Measurements from ENCODE around the gene MYOZ3. TPM values are rescaled to one million over a fixed set of nuclear protein-coding genes. Genes with fewer than 3 reads are reported as not detected.
A peak's percentile ranks its signal among the peaks of the same experiment; 100 is the strongest.

MYOZ3 gene
- total RNA-seq, 1 donor from 2014 or later = 4.7 TPM

DNA sequence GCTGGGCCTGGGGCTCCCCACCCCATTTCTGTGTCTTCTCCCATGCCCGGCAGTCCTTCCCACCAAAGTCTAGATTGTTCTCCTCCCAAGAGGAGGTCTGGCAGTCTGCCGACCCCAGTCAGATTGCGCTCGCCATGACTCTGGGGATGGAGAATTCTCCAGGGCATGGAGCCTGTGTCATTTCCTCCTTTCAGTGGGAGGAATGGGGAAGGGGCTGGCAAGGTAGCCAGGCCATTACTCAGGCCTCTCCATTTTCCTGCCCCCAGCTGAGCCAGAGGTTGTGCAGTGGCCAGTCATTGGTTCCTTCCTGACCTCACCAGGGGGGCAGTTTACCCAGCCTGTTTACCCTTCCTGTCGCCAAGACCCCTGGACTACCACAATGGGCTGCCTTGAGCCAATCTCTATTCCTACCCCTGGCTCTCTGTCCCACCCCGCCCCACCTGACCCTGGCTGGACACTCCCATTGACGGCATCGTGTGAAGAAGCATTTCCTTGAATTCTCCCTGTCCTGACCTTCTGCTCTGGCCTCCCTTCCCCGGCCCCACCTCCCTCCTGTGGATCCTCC, 20.0 kb upstream of the MYOZ3 start:
- Histone ChIP-seq H3K4me1 (ENCODE audit: control insufficient read depth in 3 of 3, insufficient read depth in 3 of 3, low read length in 3 of 3) (peaks cover 88 to 99% (median 96%) of the 10 kb centered on the region in 3 donors), H3K4me3 (ENCODE audit: low read length in 3 of 3) (peak overlapping the region; percentile 42 to 72 (median 60)), H3K9me3 (ENCODE audit: control insufficient read depth in 3 of 3, low read length in 3 of 3) (no peaks in the 10 kb centered on the region), H3K9ac (ENCODE audit: low read depth in 1 of 3, low read length in 3 of 3) (peak overlapping the region; percentile 63 to 88 (median 69)), H3K27ac (ENCODE audit: low read depth, low read length) (peak overlapping the region; percentile 92), H3K36me3 (ENCODE audit: control insufficient read depth in 3 of 3, insufficient read depth in 3 of 3, low read length in 3 of 3) (peaks cover 0 to 3% (median 0%) of the 10 kb centered on the region in 3 donors), H3K27me3 (ENCODE audit: control insufficient read depth in 3 of 3, insufficient read depth in 3 of 3, low read length in 3 of 3) (no peaks in the 10 kb centered on the region)

DNA sequence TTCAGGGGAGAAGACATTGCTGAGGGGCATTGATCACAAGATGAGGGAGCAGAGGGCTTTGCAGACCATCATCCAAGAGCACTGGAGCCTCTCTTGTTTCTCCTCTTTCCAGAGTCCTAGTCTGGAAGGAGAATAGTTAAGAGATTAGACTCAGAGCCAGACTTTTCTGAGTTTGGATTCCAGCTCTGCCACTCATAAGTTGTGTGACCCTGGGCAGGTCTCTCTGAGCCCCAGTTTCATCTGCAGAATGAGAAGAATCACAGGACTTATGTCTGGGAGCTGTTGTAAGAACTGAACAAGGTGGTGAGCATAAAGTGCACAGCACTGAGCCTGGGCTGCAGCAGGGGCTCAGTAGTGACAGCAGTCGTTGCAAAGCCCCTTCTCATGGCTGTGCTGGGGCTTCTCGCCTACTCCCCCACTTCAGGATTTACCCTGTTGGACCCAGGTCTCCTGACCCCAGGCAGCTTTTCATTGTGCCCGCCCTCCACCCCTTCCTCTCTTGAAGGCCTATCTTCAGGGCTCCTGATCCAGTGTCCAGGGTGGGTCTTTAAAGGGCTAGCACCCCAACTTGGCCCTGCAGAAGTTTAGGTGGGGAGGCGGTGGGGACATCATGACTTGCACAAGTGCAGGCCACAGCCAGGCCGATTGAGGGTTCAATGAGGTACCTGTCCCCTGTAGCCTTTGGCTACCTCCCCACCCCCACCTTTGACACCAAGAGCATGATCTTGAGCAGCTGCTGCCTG, 19.1 kb upstream of the MYOZ3 start:
- Histone ChIP-seq H3K27ac (ENCODE audit: low read depth, low read length) (peak overlapping the region; percentile 92), H3K4me1 (ENCODE audit: control insufficient read depth in 3 of 3, insufficient read depth in 3 of 3, low read length in 3 of 3) (peaks cover 80 to 93% (median 91%) of the 10 kb centered on the region in 3 donors), H3K36me3 (ENCODE audit: control insufficient read depth in 3 of 3, insufficient read depth in 3 of 3, low read length in 3 of 3) (peaks cover 0 to under 1% (median 0%) of the 10 kb centered on the region in 3 donors), H3K4me3 (ENCODE audit: low read length in 3 of 3) (peak overlapping the region; percentile 17 to 70 (median 39)), H3K27me3 (ENCODE audit: control insufficient read depth in 3 of 3, insufficient read depth in 3 of 3, low read length in 3 of 3) (no peaks in the 10 kb centered on the region), H3K9me3 (ENCODE audit: control insufficient read depth in 3 of 3, low read length in 3 of 3) (no peaks in the 10 kb centered on the region), H3K9ac (ENCODE audit: low read depth in 1 of 3, low read length in 3 of 3) (peak overlapping the region; percentile 63 to 88 (median 69))

DNA sequence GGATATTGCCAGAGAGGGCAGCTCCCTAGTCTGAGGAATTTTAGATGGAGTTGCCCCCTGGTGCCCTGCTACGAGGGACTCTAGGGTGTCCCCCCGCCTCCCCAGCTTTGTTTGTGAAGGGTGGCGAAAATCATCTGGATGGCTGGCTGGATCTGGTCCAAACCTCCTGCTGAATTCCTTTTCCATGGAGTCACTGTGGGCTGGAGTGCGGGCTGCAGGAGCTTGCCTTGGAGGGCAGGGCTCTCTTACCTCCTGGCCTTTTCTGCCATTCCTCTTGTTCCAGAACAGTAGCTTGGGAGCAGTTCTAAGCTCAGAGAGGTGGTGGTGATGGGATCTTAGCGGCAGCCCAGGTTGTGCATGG, 18.5 kb upstream of the MYOZ3 start:
- Histone ChIP-seq H3K27ac (ENCODE audit: low read depth, low read length) (peak overlapping the region; percentile 92), H3K27me3 (ENCODE audit: control insufficient read depth in 3 of 3, insufficient read depth in 3 of 3, low read length in 3 of 3) (no peaks in the 10 kb centered on the region), H3K4me3 (ENCODE audit: low read length in 3 of 3) (peak overlapping the region; percentile 16 to 70 (median 25)), H3K4me1 (ENCODE audit: control insufficient read depth in 3 of 3, insufficient read depth in 3 of 3, low read length in 3 of 3) (peaks cover 82 to 92% (median 91%) of the 10 kb centered on the region in 3 donors), H3K9ac (ENCODE audit: low read depth in 1 of 3, low read length in 3 of 3) (peak overlapping the region; percentile 63 to 88 (median 69)), H3K9me3 (ENCODE audit: control insufficient read depth in 3 of 3, low read length in 3 of 3) (no peaks in the 10 kb centered on the region), H3K36me3 (ENCODE audit: control insufficient read depth in 3 of 3, insufficient read depth in 3 of 3, low read length in 3 of 3) (no peaks in the 10 kb centered on the region)

DNA sequence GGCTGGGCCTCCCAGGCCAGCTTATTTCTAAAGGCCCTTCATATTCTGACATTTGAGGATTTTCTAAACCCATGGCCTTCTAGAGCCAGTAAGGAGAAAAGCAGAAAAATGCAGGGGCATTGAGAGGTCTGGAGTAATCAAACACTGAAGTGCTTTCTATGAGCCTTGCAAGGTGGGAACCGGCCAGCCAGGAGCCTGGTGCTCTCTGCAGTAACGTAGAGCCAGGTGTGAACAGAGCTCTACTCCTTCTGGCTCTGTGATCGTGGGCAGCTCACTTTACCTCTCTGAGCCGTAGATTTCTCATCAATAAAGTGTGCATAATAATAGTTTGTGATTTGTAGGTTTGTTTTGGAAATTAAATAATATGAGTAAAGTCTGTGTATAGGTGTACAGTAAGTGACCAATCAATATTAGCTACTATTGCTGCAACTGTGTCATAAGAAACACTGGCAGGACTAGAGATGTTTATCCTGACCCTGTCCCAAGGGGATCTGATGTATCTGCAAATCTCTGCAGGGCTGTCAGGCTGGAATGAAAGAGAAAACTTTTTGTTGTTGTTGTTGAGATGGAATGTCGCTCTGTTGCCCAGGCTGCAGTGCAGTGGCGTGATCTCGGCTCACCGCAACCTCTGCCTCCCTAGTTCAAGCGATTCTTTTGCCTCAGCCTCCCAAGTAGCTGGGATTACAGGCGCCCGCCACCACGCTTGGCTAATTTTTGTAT, 17.9 kb upstream of the MYOZ3 start:
- H3K27ac ChIP-seq (ENCODE audit: low read depth, low read length) = peak overlapping the region; percentile 92
- no peaks in the 10 kb centered on the region for H3K27me3 ChIP-seq (ENCODE audit: control insufficient read depth in 3 of 3, insufficient read depth in 3 of 3, low read length in 3 of 3)
- peak overlapping the region; percentile 63 to 88 (median 69) for H3K9ac ChIP-seq (ENCODE audit: low read depth in 1 of 3, low read length in 3 of 3)
- H3K4me3 ChIP-seq (ENCODE audit: low read length in 3 of 3) = peak overlapping the region; percentile 16 to 70 (median 25)
- no peaks in the 10 kb centered on the region for H3K9me3 ChIP-seq (ENCODE audit: control insufficient read depth in 3 of 3, low read length in 3 of 3)
- peaks cover 0 to under 1% (median under 1%) of the 10 kb centered on the region in 3 donors for H3K36me3 ChIP-seq (ENCODE audit: control insufficient read depth in 3 of 3, insufficient read depth in 3 of 3, low read length in 3 of 3)
- H3K4me1 ChIP-seq (ENCODE audit: control insufficient read depth in 3 of 3, insufficient read depth in 3 of 3, low read length in 3 of 3) = peaks cover 83 to 93% (median 92%) of the 10 kb centered on the region in 3 donors

DNA sequence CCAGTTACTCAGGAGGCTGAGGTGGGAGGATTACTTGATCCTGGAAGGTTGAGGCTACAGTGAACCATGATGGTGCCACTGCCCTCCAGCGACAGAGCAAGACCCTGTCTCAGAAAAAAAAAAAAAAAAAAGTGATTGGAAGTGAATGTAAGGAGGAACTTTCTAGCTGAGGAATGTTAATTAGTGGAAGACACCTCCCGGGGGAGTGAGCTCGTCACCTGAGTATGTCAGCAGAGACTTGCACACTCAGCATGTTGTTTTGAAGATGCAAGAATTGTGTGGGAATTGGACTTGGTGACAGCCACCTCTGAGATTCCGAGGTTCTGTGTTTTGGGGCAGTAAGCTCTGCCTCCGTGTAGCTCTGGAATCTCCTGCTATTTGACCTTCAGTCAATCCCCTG, 17.0 kb upstream of the MYOZ3 start:
- H3K9ac ChIP-seq (ENCODE audit: low read depth in 1 of 3, low read length in 3 of 3) = peak overlapping the region; percentile 15 to 79 (median 74)
- no peak overlapping the region for H3K4me3 ChIP-seq (ENCODE audit: low read length in 3 of 3)
- no peaks in the 10 kb centered on the region for H3K27me3 ChIP-seq (ENCODE audit: control insufficient read depth in 3 of 3, insufficient read depth in 3 of 3, low read length in 3 of 3)
- no peaks in the 10 kb centered on the region for H3K9me3 ChIP-seq (ENCODE audit: control insufficient read depth in 3 of 3, low read length in 3 of 3)
- peaks cover 8 to 10% (median 10%) of the 10 kb centered on the region in 3 donors for H3K36me3 ChIP-seq (ENCODE audit: control insufficient read depth in 3 of 3, insufficient read depth in 3 of 3, low read length in 3 of 3)
- peak overlapping the region; percentile 92 for H3K27ac ChIP-seq (ENCODE audit: low read depth, low read length)
- peaks cover 83 to 93% (median 92%) of the 10 kb centered on the region in 3 donors for H3K4me1 ChIP-seq (ENCODE audit: control insufficient read depth in 3 of 3, insufficient read depth in 3 of 3, low read length in 3 of 3)

DNA sequence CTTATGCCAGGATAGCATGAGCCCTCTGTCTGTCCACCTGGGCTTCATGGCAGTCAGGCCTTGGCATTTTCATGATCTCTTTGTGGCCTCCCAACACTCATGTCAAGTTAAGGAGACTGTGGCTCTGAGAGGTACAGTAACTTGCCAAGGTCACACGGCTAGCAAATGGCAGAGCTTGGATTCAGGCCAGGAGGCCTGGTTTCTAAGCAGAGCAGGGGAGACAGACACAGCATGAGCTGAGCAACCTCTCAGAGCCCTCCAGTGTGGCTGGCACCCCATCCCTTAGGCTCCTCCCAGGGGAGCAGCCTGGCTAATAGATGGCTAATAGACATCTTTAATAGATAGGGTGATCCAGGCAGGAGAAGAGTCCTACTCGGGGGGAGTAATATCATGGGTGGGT, 16.5 kb upstream of the MYOZ3 start:
- Histone ChIP-seq H3K4me1 (ENCODE audit: control insufficient read depth in 3 of 3, insufficient read depth in 3 of 3, low read length in 3 of 3) (peaks cover 83 to 93% (median 92%) of the 10 kb centered on the region in 3 donors), H3K4me3 (ENCODE audit: low read length in 3 of 3) (peak overlapping the region in 1 of 3 donors; percentile 29), H3K27ac (ENCODE audit: low read depth, low read length) (peak overlapping the region; percentile 92)

DNA sequence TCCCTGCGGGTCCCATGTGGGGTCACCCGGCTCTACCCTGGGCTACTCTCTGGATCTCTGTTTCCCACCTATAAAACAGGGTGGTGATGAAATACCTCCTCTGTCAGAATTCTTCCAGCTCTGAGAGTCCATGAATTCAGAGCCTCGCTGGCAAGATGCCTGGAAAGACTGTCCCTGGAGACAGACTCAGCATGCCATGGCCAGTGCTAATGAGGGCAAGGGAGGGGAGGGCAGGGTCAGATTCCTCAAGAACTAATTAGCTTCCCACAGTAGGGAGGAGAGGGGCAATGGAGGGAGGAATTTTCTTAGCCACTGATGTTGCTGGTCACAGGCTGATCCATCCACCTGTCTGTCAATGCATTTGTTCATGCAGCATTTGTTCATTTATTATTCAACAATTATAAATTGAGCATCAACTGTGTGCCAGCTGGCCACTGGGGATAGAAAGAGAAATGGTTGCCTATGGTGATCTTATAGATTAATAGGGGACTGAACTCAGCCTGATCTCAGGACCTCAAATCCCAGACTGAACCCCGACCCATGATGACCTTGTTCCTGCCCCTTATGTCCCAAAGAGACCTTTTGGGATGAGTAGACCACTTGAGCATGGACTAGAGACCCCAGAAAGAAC, 15.9 kb upstream of the MYOZ3 start:
- peak overlapping the region in 2 of 3 donors; percentile 6 to 34 for H3K4me3 ChIP-seq (ENCODE audit: low read length in 3 of 3)
- H3K9ac ChIP-seq (ENCODE audit: low read depth in 1 of 3, low read length in 3 of 3) = peak overlapping the region; percentile 15 to 79 (median 74)
- peaks cover 17 to 21% (median 20%) of the 10 kb centered on the region in 3 donors for H3K36me3 ChIP-seq (ENCODE audit: control insufficient read depth in 3 of 3, insufficient read depth in 3 of 3, low read length in 3 of 3)
- no peaks in the 10 kb centered on the region for H3K9me3 ChIP-seq (ENCODE audit: control insufficient read depth in 3 of 3, low read length in 3 of 3)
- peak overlapping the region; percentile 92 for H3K27ac ChIP-seq (ENCODE audit: low read depth, low read length)
- no peaks in the 10 kb centered on the region for H3K27me3 ChIP-seq (ENCODE audit: control insufficient read depth in 3 of 3, insufficient read depth in 3 of 3, low read length in 3 of 3)
- peaks cover 83 to 93% (median 92%) of the 10 kb centered on the region in 3 donors for H3K4me1 ChIP-seq (ENCODE audit: control insufficient read depth in 3 of 3, insufficient read depth in 3 of 3, low read length in 3 of 3)

More for the DNA sequence above, 16.5 kb upstream of the MYOZ3 start:
- H3K27me3 ChIP-seq (ENCODE audit: control insufficient read depth in 3 of 3, insufficient read depth in 3 of 3, low read length in 3 of 3) = no peaks in the 10 kb centered on the region
- H3K9ac ChIP-seq (ENCODE audit: low read depth in 1 of 3, low read length in 3 of 3) = peak overlapping the region; percentile 15 to 79 (median 74)
- no peaks in the 10 kb centered on the region for H3K9me3 ChIP-seq (ENCODE audit: control insufficient read depth in 3 of 3, low read length in 3 of 3)
- peaks cover 12 to 14% (median 13%) of the 10 kb centered on the region in 3 donors for H3K36me3 ChIP-seq (ENCODE audit: control insufficient read depth in 3 of 3, insufficient read depth in 3 of 3, low read length in 3 of 3)

DNA sequence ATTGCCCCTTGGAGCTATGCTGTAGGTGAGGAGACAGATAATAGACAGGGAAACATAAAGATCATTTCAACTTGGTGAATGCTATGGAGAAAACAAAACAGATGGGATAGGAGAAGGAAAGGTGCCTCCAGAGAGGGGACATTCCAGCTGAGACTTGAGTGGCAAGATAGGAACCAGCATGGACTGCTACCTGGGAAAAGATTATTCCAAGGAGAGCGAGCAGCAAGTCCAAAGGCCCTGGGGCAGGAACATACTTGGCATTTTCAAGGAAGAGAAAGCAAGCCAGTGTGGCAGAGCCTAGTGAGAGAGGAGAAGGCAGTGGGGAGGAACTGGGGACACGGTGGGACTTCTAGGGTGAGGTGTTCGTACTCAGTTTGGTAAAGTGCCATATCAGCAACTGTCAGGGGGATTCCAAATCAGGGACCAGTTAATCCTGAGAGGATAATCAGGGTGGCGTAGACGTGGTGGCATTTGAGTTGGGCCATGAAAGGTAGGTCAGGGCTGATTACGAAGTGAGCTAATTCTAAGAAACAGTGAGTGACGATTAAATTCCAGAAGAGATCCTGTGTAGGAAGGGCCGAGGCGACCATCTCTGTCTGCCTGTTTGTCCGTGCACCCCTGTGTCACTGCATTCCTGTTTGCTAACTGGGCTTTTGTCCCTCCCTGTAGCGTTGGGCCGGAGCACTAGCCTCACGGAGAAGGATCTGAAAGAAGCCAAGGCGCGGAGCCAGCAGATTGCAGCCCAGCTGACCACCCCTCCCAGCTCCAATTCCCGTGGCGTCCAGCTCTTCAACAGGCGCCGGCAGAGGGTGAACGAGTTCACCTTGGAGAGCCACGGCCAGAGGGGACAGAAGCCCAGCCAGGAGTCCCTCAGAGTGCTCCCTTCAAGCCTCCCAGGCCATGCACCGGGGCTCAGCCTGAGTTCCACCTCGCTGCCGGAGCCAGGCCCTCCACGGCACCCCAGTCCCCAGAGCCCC, 13.5 kb upstream of the MYOZ3 start:
- peaks cover 26 to 29% (median 28%) of the 10 kb centered on the region in 3 donors for H3K36me3 ChIP-seq (ENCODE audit: control insufficient read depth in 3 of 3, insufficient read depth in 3 of 3, low read length in 3 of 3)
- H3K4me1 ChIP-seq (ENCODE audit: control insufficient read depth in 3 of 3, insufficient read depth in 3 of 3, low read length in 3 of 3) = peaks cover 83 to 93% (median 92%) of the 10 kb centered on the region in 3 donors
- peak overlapping the region; percentile 85 for H3K27ac ChIP-seq (ENCODE audit: low read depth, low read length)
- H3K9ac ChIP-seq (ENCODE audit: low read depth in 1 of 3, low read length in 3 of 3) = peak overlapping the region; percentile 51 to 82 (median 73)
- H3K9me3 ChIP-seq (ENCODE audit: control insufficient read depth in 3 of 3, low read length in 3 of 3) = no peaks in the 10 kb centered on the region
- H3K27me3 ChIP-seq (ENCODE audit: control insufficient read depth in 3 of 3, insufficient read depth in 3 of 3, low read length in 3 of 3) = no peaks in the 10 kb centered on the region
- H3K4me3 ChIP-seq (ENCODE audit: low read length in 3 of 3) = peak overlapping the region in 2 of 3 donors; percentile 8 to 61

Measured in skeletal muscle tissue (tissue), 4 donors.